GM12878 (cell line): Measurements from ENCODE around the gene MAP4K1. TPM values are rescaled to one million over a fixed set of nuclear protein-coding genes. Genes with fewer than 3 reads are reported as not detected.

Experiments used
- CBFB ChIP-seq: IDR thresholded peaks from 2 replicates; pipeline ENCODE4 v1.6.1; 2016; ENCODE audit warnings: antibody characterized with exemption, low read depth
- ESRRA ChIP-seq: IDR thresholded peaks from 2 replicates; pipeline ENCODE4 v1.6.1; 2012; ENCODE audit warnings: mild to moderate bottlenecking, low read length, improper control_type of control experiment
- MLLT1 ChIP-seq: fragments of 450-650 bp; IDR thresholded peaks from 2 replicates; pipeline ENCODE4 v1.6.1; 2016; ENCODE audit warnings: mild to moderate bottlenecking
- NFIC ChIP-seq: IDR thresholded peaks from 2 replicates; pipeline ENCODE4 v1.6.1; 2012; ENCODE audit warnings: low read depth, mild to moderate bottlenecking, inconsistent platforms, low read length, moderate library complexity
- PAX5 ChIP-seq: IDR thresholded peaks from 2 replicates; pipeline ENCODE4 v1.6.1; 2011; ENCODE audit warnings: low read depth, low read length, borderline replicate concordance
- PAX8 ChIP-seq: fragments of 450-650 bp; IDR thresholded peaks from 2 replicates; pipeline ENCODE4 v1.6.1; 2017; ENCODE audit warnings: mild to moderate bottlenecking, moderate library complexity
- RB1 ChIP-seq: fragments of 450-650 bp; formaldehyde crosslinking; IDR thresholded peaks from 2 replicates; pipeline ENCODE4 v1.6.1; 2017; ENCODE audit warnings: mild to moderate bottlenecking, borderline replicate concordance
- RFX5 ChIP-seq: IDR thresholded peaks from 2 replicates; pipeline ENCODE4 v1.6.1; 2011; ENCODE audit warnings: low read depth, low read length, improper control_type of control experiment
- SMAD1 ChIP-seq: fragments of 450-650 bp; IDR thresholded peaks from 2 replicates; pipeline ENCODE4 v1.6.1; 2018; ENCODE audit warnings: mild to moderate bottlenecking, low read depth; ENCODE audit not compliant: partially characterized antibody
- WRNIP1 ChIP-seq: IDR thresholded peaks from 2 replicates; pipeline ENCODE4 v1.6.1; 2011; ENCODE audit warnings: low read depth, low read length, improper control_type of control experiment, borderline replicate concordance
- ZBTB40 ChIP-seq: fragments of 450-650 bp; IDR thresholded peaks from 2 replicates; pipeline ENCODE4 v1.6.1; 2016; ENCODE audit warnings: mild to moderate bottlenecking, moderate library complexity, borderline replicate concordance
- ZNF687 ChIP-seq: fragments of 450-650 bp; IDR thresholded peaks from 2 replicates; pipeline ENCODE4 v1.6.1; 2017; ENCODE audit warnings: mild to moderate bottlenecking, moderate library complexity
- polyA plus RNA-seq, 11 experiments: library from polyadenylated mRNA; depleted of rRNA in 4 of 11; unstranded in 6 of 11; stranded (reverse) in 5 of 11; fragments of >200 nt; fragmentation: Nextera tagmentation in 4 of 11; fragmentation: Illumina TruSeq in 1 of 11; extraction: Ambion mirVana in 4 of 11; extraction: Trizol in 1 of 11; gene quantifications; 1 replicate in 1 of 11; 2 replicates in 10 of 11; pipeline versions ENCODE4 v1.2.1 to v1.2.3, GENCODE V29; 2011 to 2016; ENCODE audit warnings: inconsistent platforms in 2 of 11, missing spikeins in 2 of 11, low read depth in 1 of 11
- total RNA-seq, 4 experiments: library from RNA; depleted of rRNA in 3 of 4; stranded (reverse); fragments of >200 nt in 3 of 4; fragmentation: Illumina TruSeq in 1 of 4; extraction: Trizol in 1 of 4; gene quantifications; 2 replicates each; pipeline versions ENCODE4 v1.2.1 to v1.2.3, GENCODE V29; 2013 to 2021
- TF ChIP-seq, protein P1 (sequence below): fragments of 450-650 bp; IDR thresholded peaks from 2 replicates; pipeline ENCODE4 v1.6.1; 2018; ENCODE audit warnings: borderline replicate concordance, mild to moderate bottlenecking; ENCODE audit not compliant: partially characterized antibody
- TF ChIP-seq, protein P2 (sequence below): IDR thresholded peaks from 2 replicates; pipeline ENCODE4 v1.6.1; 2011; ENCODE audit warnings: borderline replicate concordance, low read depth, mild to moderate bottlenecking, moderate library complexity, low read length; ENCODE audit not compliant: insufficient read depth, poor library complexity, severe bottlenecking

Gene MAP4K1
- total and polyA plus RNA-seq, 10 of the 15 experiments (the other 5 are each of a cell fraction or from before 2014, with no cell fraction given), result 39.2 to 306 (median 140) TPM

GRCh38 chr19:38618590-38619360, 1.0 kb upstream of the MAP4K1 start, which contains the start of gene EIF3K (continued):
- TF ChIP-seq, protein P1, sequence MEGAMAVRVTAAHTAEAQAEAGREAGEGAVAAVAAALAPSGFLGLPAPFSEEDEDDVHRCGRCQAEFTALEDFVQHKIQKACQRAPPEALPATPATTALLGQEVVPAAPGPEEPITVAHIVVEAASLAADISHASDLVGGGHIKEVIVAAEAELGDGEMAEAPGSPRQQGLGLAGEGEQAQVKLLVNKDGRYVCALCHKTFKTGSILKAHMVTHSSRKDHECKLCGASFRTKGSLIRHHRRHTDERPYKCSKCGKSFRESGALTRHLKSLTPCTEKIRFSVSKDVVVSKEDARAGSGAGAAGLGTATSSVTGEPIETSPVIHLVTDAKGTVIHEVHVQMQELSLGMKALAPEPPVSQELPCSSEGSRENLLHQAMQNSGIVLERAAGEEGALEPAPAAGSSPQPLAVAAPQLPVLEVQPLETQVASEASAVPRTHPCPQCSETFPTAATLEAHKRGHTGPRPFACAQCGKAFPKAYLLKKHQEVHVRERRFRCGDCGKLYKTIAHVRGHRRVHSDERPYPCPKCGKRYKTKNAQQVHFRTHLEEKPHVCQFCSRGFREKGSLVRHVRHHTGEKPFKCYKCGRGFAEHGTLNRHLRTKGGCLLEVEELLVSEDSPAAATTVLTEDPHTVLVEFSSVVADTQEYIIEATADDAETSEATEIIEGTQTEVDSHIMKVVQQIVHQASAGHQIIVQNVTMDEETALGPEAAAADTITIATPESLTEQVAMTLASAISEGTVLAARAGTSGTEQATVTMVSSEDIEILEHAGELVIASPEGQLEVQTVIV, result peak; percentile 99
- TF ChIP-seq RFX5 (0 out of 2 replicates have a peak, but pooled peaks have one; percentile 45), NFIC (no peak), SMAD1 (peak; percentile 49), PAX8 (no peak), ESRRA (peak; percentile 66; the same call in 1 of the 2 replicates), WRNIP1 (no peak), ZBTB40 (peak; percentile 91), ZNF687 (peak; percentile 28; the same call in 1 of the 2 replicates), MLLT1 (no peak), CBFB (peak; percentile 56; the same call in 1 of the 2 replicates), RB1 (peak; percentile 75; the same call in 1 of the 2 replicates), PAX5 (no peak)
- TF ChIP-seq, protein P2, sequence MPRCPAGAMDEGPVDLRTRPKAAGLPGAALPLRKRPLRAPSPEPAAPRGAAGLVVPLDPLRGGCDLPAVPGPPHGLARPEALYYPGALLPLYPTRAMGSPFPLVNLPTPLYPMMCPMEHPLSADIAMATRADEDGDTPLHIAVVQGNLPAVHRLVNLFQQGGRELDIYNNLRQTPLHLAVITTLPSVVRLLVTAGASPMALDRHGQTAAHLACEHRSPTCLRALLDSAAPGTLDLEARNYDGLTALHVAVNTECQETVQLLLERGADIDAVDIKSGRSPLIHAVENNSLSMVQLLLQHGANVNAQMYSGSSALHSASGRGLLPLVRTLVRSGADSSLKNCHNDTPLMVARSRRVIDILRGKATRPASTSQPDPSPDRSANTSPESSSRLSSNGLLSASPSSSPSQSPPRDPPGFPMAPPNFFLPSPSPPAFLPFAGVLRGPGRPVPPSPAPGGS, result no peak
